Neural progenitor cell (in vitro differentiated cells): ENCODE results near the gene ATXN7L1. TPM values are rescaled to one million over a fixed set of nuclear protein-coding genes. Genes with fewer than 3 reads are reported as not detected.

ENCODE experiments used
- DNase-seq: peaks from one replicate; pipeline ENCODE4 v3.0.0-alpha.2; 2016; ENCODE audit warnings: low spot score
- H2AFZ ChIP-seq: fragments of 200-600 bp; sonication (generic); replicated peaks from 2 replicates; pipeline ENCODE4 v1.6.1; 2016; ENCODE audit warnings: antibody characterized with exemption
- H3F3A ChIP-seq: fragments of 200-600 bp; sonication (generic); 2 replicates; pipeline ENCODE4 v1.6.1; 2016; ENCODE audit warnings: antibody characterized with exemption, low read depth
- H3K27ac ChIP-seq: fragments of 200-600 bp; sonication (generic); 2 replicates; pipeline ENCODE4 v1.5.1; 2016; ENCODE audit warnings: mild to moderate bottlenecking
- H3K27me3 ChIP-seq: fragments of 200-600 bp; sonication (generic); 2 replicates; pipeline ENCODE4 v1.6.1; 2016; ENCODE audit warnings: mild to moderate bottlenecking, moderate library complexity
- H3K36me3 ChIP-seq: fragments of 200-600 bp; sonication (generic); 2 replicates; pipeline ENCODE4 v1.5.1; 2016
- H3K4me1 ChIP-seq: fragments of 200-600 bp; sonication (generic); 2 replicates; pipeline ENCODE4 v1.6.1; 2016; ENCODE audit warnings: mixed run types
- H3K4me2 ChIP-seq: fragments of 200-600 bp; sonication (generic); 2 replicates; pipeline ENCODE4 v1.6.1; 2016
- H3K4me3 ChIP-seq: fragments of 200-600 bp; sonication (generic); 2 replicates; pipeline ENCODE4 v1.5.1; 2016
- H3K79me2 ChIP-seq: fragments of 200-600 bp; sonication (generic); 2 replicates; pipeline ENCODE4 v1.6.1; 2016; ENCODE audit warnings: low read depth
- H3K9ac ChIP-seq: fragments of 200-600 bp; sonication (generic); 2 replicates; pipeline ENCODE4 v1.6.1; 2016
- H3K9me3 ChIP-seq: fragments of 200-600 bp; sonication (generic); 2 replicates; pipeline ENCODE4 v1.5.1; 2016; ENCODE audit warnings: low read depth
- H4K20me1 ChIP-seq: fragments of 200-600 bp; sonication (generic); 2 replicates; pipeline ENCODE4 v1.6.1; 2016; ENCODE audit warnings: low read depth
- H3K27ac Mint-ChIP-seq: 3 replicates; pipeline ENCODE4 v1.8.0; 2021; ENCODE audit warnings: mixed read lengths
- H3K27me3 Mint-ChIP-seq: 2 replicates; pipeline ENCODE4 v1.8.0; 2022; ENCODE audit warnings: low read depth, mild to moderate bottlenecking, inconsistent platforms, moderate library complexity, mixed read lengths; ENCODE audit not compliant: insufficient read depth
- H3K36me3 Mint-ChIP-seq: 3 replicates; pipeline ENCODE4 v1.8.0; 2021; ENCODE audit warnings: mixed read lengths
- H3K4me1 Mint-ChIP-seq: 3 replicates; pipeline ENCODE4 v1.8.0; 2021; ENCODE audit warnings: mixed read lengths
- H3K4me3 Mint-ChIP-seq: 3 replicates; pipeline ENCODE4 v1.8.0; 2021; ENCODE audit warnings: mild to moderate bottlenecking, moderate library complexity, mixed read lengths
- H3K9me3 Mint-ChIP-seq: 3 replicates; pipeline ENCODE4 v1.8.0; 2020; ENCODE audit warnings: mixed read lengths
- EZH2 ChIP-seq: fragments of 200-600 bp; sonication (generic); IDR thresholded peaks from 2 replicates; pipeline ENCODE4 v1.6.1; 2017; ENCODE audit warnings: antibody characterized with exemption, mild to moderate bottlenecking, moderate library complexity
- EZH2phosphoT487 ChIP-seq: fragments of 200-600 bp; sonication (generic); IDR thresholded peaks from 2 replicates; pipeline ENCODE4 v1.6.1; 2017; ENCODE audit warnings: antibody characterized with exemption
- total RNA-seq: library from RNA; depleted of rRNA; stranded (reverse); fragments of >200 nt; gene quantifications from 2 replicates; pipeline ENCODE4 v1.2.3, GENCODE V29; 2015; ENCODE audit warnings: low replicate concordance
- TF ChIP-seq, protein P1 (sequence below): fragments of 200-600 bp; sonication (generic); IDR thresholded peaks from 2 replicates; pipeline ENCODE4 v1.5.1; 2017; ENCODE audit warnings: antibody characterized with exemption, mild to moderate bottlenecking

ATXN7L1 gene
- total RNA-seq, 1 donor from 2014 or later, result 5.9 TPM

- TF ChIP-seq, protein P1, sequence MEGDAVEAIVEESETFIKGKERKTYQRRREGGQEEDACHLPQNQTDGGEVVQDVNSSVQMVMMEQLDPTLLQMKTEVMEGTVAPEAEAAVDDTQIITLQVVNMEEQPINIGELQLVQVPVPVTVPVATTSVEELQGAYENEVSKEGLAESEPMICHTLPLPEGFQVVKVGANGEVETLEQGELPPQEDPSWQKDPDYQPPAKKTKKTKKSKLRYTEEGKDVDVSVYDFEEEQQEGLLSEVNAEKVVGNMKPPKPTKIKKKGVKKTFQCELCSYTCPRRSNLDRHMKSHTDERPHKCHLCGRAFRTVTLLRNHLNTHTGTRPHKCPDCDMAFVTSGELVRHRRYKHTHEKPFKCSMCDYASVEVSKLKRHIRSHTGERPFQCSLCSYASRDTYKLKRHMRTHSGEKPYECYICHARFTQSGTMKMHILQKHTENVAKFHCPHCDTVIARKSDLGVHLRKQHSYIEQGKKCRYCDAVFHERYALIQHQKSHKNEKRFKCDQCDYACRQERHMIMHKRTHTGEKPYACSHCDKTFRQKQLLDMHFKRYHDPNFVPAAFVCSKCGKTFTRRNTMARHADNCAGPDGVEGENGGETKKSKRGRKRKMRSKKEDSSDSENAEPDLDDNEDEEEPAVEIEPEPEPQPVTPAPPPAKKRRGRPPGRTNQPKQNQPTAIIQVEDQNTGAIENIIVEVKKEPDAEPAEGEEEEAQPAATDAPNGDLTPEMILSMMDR, result no peak
- TF ChIP-seq EZH2phosphoT487 (no peak), EZH2 (no peak)
- no peaks in the 10 kb centered on the region for H3K27me3 ChIP-seq
- Mint-ChIP-seq H3K27me3 (peaks cover 4% of the 10 kb centered on the region), H3K4me1 (peaks cover 5% of the 10 kb centered on the region), H3K27ac (no peak overlapping the region), H3K4me3 (no peak overlapping the region), H3K9me3 (peaks cover 12% of the 10 kb centered on the region), H3K36me3 (peaks cover 15% of the 10 kb centered on the region)
- H3K27ac ChIP-seq, result no peak overlapping the region
- H3K79me2 ChIP-seq, result no peaks in the 10 kb centered on the region
- peaks cover 6% of the 10 kb centered on the region for H4K20me1 ChIP-seq
- no peak overlapping the region for H3K4me3 ChIP-seq
- no peaks in the 10 kb centered on the region for H3K36me3 ChIP-seq
- DNase-seq, result no peak
- no peaks in the 10 kb centered on the region for H3K9me3 ChIP-seq
- H3K4me1 ChIP-seq, result peaks cover 3% of the 10 kb centered on the region
- no peak overlapping the region for H2AFZ ChIP-seq
- H3F3A ChIP-seq, result no peaks in the 10 kb centered on the region
- H3K9ac ChIP-seq, result no peak overlapping the region
- no peak overlapping the region for H3K4me2 ChIP-seq
These were observed 50.3 kb downstream of the ATXN7L1 start for GRCh38 chr7:105826143-105826542.

DNA sequence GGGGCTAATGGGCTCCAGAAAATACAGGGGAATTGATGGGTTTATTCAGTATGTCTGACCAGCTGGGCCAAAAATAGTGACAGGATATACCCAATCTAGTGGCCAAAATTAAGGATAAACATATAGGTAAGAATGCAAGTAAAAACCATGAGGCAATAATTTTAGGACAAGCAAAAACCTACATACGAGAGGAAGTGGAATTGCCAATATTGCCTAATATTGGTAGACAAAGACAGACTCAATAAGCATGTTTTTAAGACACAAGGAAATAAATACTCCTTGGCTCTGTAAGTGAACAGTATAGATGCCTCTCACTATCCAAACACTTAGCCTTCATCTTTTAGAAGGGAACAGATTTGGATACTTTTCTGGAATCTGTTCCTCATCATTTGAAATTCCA, 51.0 kb downstream of the ATXN7L1 start:
- Histone ChIP-seq H3K4me2 (no peak overlapping the region), H3K9ac (no peak overlapping the region), H3K4me1 (peaks cover 3% of the 10 kb centered on the region), H3K27ac (no peak overlapping the region), H3K4me3 (no peak overlapping the region), H3K36me3 (no peaks in the 10 kb centered on the region), H3K27me3 (no peaks in the 10 kb centered on the region), H3F3A (no peaks in the 10 kb centered on the region), H4K20me1 (no peaks in the 10 kb centered on the region), H3K9me3 (no peaks in the 10 kb centered on the region), H3K79me2 (no peaks in the 10 kb centered on the region), H2AFZ (no peak overlapping the region)
- H3K36me3 Mint-ChIP-seq, result peaks cover 19% of the 10 kb centered on the region
- H3K9me3 Mint-ChIP-seq, result peaks cover 12% of the 10 kb centered on the region
- H3K4me1 Mint-ChIP-seq, result peaks cover 3% of the 10 kb centered on the region
- no peak overlapping the region for H3K4me3 Mint-ChIP-seq
- peaks cover 4% of the 10 kb centered on the region for H3K27me3 Mint-ChIP-seq
- no peak overlapping the region for H3K27ac Mint-ChIP-seq
- TF ChIP-seq EZH2 (no peak), EZH2phosphoT487 (no peak)
- TF ChIP-seq, protein P1, result no peak
- DNase-seq, result no peak

DNA sequence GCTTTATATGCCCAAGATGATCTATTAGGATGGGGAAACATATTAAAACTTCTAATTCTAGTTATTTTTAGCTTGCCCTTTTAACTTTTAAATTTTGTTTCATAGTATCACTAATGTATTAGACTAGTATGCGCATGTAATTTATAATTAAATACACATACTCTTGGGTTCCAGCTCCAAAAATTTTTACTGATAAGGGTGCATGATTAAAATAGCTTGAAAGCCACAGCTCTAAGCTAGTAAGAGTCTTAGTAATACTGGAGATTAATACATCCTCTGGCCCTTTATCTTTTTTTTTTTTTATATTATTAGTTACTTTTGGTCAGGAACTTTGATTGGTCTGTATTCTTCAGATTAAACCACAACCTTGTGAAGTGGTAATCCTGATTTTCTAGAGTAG, 53.6 kb downstream of the ATXN7L1 start:
- peaks cover 4% of the 10 kb centered on the region for H3K27me3 Mint-ChIP-seq
- no peak overlapping the region for H3K4me3 ChIP-seq

More for the DNA sequence above, 53.6 kb downstream of the ATXN7L1 start:
- TF ChIP-seq EZH2 (no peak), EZH2phosphoT487 (no peak)
- TF ChIP-seq, protein P1, result no peak
- H2AFZ ChIP-seq, result no peak overlapping the region
- Mint-ChIP-seq H3K9me3 (peaks cover 12% of the 10 kb centered on the region), H3K27ac (no peak overlapping the region), H3K4me3 (no peak overlapping the region), H3K36me3 (peaks cover 23% of the 10 kb centered on the region), H3K4me1 (no peaks in the 10 kb centered on the region)
- no peaks in the 10 kb centered on the region for H4K20me1 ChIP-seq
- H3K27ac ChIP-seq, result no peak overlapping the region
- no peak overlapping the region for H3K4me2 ChIP-seq
- no peaks in the 10 kb centered on the region for H3K9me3 ChIP-seq
- no peaks in the 10 kb centered on the region for H3K36me3 ChIP-seq
- H3K4me1 ChIP-seq, result no peaks in the 10 kb centered on the region
- H3F3A ChIP-seq, result no peaks in the 10 kb centered on the region
- H3K79me2 ChIP-seq, result no peaks in the 10 kb centered on the region
- no peak for DNase-seq
- no peak overlapping the region for H3K9ac ChIP-seq
- no peaks in the 10 kb centered on the region for H3K27me3 ChIP-seq
